Erythroblast (primary cell): Measurements from ENCODE around the gene FNBP1L.

Experiments
- GATA1 ChIP-seq: IDR thresholded peaks from 2 replicates; pipeline ENCODE4 v1.6.1; 2011; ENCODE audit warnings: low read depth, mild to moderate bottlenecking, control low read depth, low read length, moderate library complexity
- POLR2A ChIP-seq: IDR thresholded peaks from 2 replicates; pipeline ENCODE4 v1.6.1; 2011; ENCODE audit warnings: mild to moderate bottlenecking, low read length

DNA sequence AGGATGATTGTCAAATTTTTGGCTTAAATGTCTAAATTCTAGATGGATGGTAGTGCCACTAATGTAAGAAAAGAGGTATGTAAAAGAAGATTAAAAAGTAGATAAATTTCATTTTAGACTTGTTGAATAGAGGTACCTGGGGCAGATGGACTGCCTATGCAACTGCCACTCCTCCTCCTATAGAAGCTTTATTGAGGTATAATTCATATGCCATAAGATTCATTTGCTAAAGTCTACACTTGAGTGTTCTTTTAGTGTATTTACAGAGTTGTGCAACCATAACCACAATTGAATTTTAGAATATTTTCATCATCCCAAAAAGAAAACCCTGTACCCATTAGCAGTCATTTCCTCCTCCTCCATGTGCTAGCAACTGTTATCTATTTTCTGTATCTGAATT lies 70.6 kb downstream of the FNBP1L start:
- TF ChIP-seq POLR2A (no peak), GATA1 (no peak)
